ENCODE measurements around the gene PDZD7.

- TF ChIP-seq POLR2AphosphoS5 (IDR thresholded peaks at IDR 0.05) (peak; percentile 54 to 71), CTCF (IDR thresholded peaks at IDR 0.05) (no peak), POLR2A (IDR thresholded peaks at IDR 0.05) (peak in 2 of 4 donors; percentile 58 to 79)
Measured at GRCh38 chr10:101031128-101031795, at the start of gene PDZD7, which contains the start of gene SFXN3.
